Muscle of leg (tissue), 11 donors: Measurements from ENCODE around the gene LMX1B. TPM values are rescaled to one million over a fixed set of nuclear protein-coding genes. Genes with fewer than 3 reads are reported as not detected.

ENCODE experiments used
- DNase-seq: peaks from one replicate; pipeline ENCODE4 v3.0.0; 2013
- H3K27ac ChIP-seq: one replicate; pipeline ENCODE4 v1.5.1; 2013; ENCODE audit warnings: mild to moderate bottlenecking, low read length, control low read depth
- H3K27me3 ChIP-seq: one replicate; pipeline ENCODE4 v1.6.1; 2013; ENCODE audit warnings: low read length; ENCODE audit not compliant: control insufficient read depth, insufficient read depth
- H3K36me3 ChIP-seq: one replicate; pipeline ENCODE4 v1.6.1; 2013; ENCODE audit warnings: low read length; ENCODE audit not compliant: control insufficient read depth, insufficient read depth
- H3K4me1 ChIP-seq: one replicate; pipeline ENCODE4 v1.6.1; 2013; ENCODE audit warnings: low read length; ENCODE audit not compliant: control insufficient read depth, insufficient read depth
- H3K4me3 ChIP-seq: one replicate; pipeline ENCODE4 v1.5.1; 2013; ENCODE audit warnings: low read length, control low read depth
- H3K9me3 ChIP-seq: replicated peaks from 2 replicates; pipeline ENCODE4 v1.6.1; 2013; ENCODE audit warnings: low read depth, low read length; ENCODE audit not compliant: control insufficient read depth
- WGBS: methylation state at CpG from one replicate; pipeline ENCODE4 v1.1.5; 2013; ENCODE audit warnings: missing lambda C conversion rate; ENCODE audit not compliant: insufficient coverage; 5-methylcytosine and 5-hydroxymethylcytosine counted together
- polyA plus RNA-seq, 8 donors: library from polyadenylated mRNA; unstranded; fragments of 120-200 nt; gene quantifications; one replicate each; pipeline versions ENCODE4 v1.2.1 to v1.2.3, GENCODE V29; 2013; ENCODE audit warnings: inconsistent platforms in 1 of 8, low replicate concordance in 1 of 8; ENCODE audit not compliant: insufficient read length in 8 of 8, insufficient read depth in 1 of 8
- total RNA-seq: library from RNA; stranded (reverse); fragments of 120-200 nt; gene quantifications from one replicate; pipeline ENCODE4 v1.2.4, GENCODE V29; 2013

Gene LMX1B
- total and polyA plus RNA-seq, 9 donors, result 0.16 to 2.1 (median 1.0) TPM

GRCh38 chr9:126584611-126585010 lies 29.1 kb upstream of the LMX1B start:
- Histone ChIP-seq H3K27ac (no peak overlapping the region), H3K9me3 (no peaks in the 10 kb centered on the region), H3K4me1 (peaks cover 10% of the 10 kb centered on the region), H3K27me3 (peaks cover 27% of the 10 kb centered on the region), H3K4me3 (no peak overlapping the region), H3K36me3 (no peaks in the 10 kb centered on the region)
- no peak for DNase-seq
- WGBS, result 98% methylated on average over 3 of the region's 7 CpGs

- H3K36me3 ChIP-seq, result no peaks in the 10 kb centered on the region
- WGBS, result 86% methylated on average over 10 of the region's 14 CpGs
- peaks cover 10% of the 10 kb centered on the region for H3K4me1 ChIP-seq
- DNase-seq, result no peak
- no peak overlapping the region for H3K4me3 ChIP-seq
- H3K9me3 ChIP-seq, result no peaks in the 10 kb centered on the region
- H3K27ac ChIP-seq, result no peak overlapping the region
- H3K27me3 ChIP-seq, result peaks cover 26% of the 10 kb centered on the region
Observed at GRCh38 chr9:126586236-126586635, 27.5 kb upstream of the LMX1B start.

DNA sequence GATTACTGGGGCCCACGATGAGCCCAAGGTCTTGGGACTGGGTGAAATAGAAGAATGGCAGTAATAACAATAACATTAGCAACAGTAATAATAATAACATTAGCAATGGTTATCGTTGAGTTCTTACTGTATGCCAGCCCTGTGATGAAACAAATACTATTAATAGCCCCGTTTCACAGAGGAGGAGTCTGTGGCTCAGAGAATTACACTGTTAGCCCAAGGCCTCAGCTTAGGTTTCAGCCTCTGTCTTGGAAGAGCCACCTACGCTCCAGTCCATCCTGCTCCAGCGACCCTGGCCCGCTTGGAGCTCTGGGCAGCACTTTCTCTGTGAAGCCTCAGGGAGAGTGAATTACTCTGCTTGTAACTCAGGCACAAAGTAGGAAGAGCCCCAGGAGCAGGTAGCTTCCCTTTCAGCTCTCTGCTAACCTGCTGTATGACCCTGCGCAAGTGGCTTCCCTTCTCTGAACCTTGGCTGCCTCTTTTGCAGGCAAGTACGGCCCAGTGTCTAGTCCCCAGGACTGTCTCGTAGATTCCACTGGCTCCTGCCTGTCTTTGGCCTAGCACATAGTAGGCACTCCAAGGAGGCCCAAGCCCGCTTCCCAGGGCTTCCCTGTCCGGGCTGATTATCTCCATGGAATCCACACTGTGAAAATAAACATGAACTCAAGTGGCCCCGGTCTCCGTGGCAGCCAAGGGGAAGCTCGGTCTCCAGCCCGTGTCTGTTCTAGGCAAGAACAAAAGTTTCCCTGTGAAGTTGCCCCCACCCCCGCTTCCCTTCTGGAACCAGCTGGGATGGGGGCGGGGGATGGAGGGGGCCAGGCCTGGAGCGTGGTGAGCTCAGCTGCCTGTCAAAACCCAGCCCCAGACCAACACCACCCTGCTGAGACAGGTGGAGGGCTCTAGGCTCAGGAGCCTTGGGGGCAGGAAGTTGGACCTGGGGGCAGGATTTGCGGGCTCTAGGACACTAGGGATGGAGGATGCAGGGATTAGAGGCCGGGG lies 26.2 kb upstream of the LMX1B start:
- Histone ChIP-seq H3K36me3 (no peaks in the 10 kb centered on the region), H3K4me1 (peaks cover 10% of the 10 kb centered on the region), H3K4me3 (no peak overlapping the region), H3K9me3 (no peaks in the 10 kb centered on the region), H3K27ac (peak overlapping the region; percentile 51), H3K27me3 (peaks cover 22% of the 10 kb centered on the region)
- WGBS, result 55% methylated on average over 8 of the region's 20 CpGs
- peak; percentile 69 for DNase-seq

- Histone ChIP-seq H3K27me3 (peaks cover 15% of the 10 kb centered on the region), H3K9me3 (no peaks in the 10 kb centered on the region), H3K4me3 (no peak overlapping the region), H3K27ac (no peak overlapping the region), H3K4me1 (peaks cover 10% of the 10 kb centered on the region), H3K36me3 (no peaks in the 10 kb centered on the region)
- DNase-seq, result no peak
- WGBS, result 82% methylated on average over 8 of the region's 10 CpGs
Observed at GRCh38 chr9:126588491-126589168, 25.1 kb upstream of the LMX1B start.

GRCh38 chr9:126589349-126589748 lies 24.4 kb upstream of the LMX1B start:
- Histone ChIP-seq H3K9me3 (no peaks in the 10 kb centered on the region), H3K4me3 (no peak overlapping the region), H3K36me3 (no peaks in the 10 kb centered on the region), H3K4me1 (peaks cover 10% of the 10 kb centered on the region), H3K27me3 (peaks cover 15% of the 10 kb centered on the region), H3K27ac (no peak overlapping the region)
- 46% methylated on average over 4 of the region's 6 CpGs for WGBS
- DNase-seq, result peak; percentile 43

- Histone ChIP-seq H3K27me3 (peaks cover 13% of the 10 kb centered on the region), H3K9me3 (peaks cover 5% of the 10 kb centered on the region), H3K4me3 (no peak overlapping the region), H3K36me3 (no peaks in the 10 kb centered on the region), H3K4me1 (peaks cover 10% of the 10 kb centered on the region), H3K27ac (no peak overlapping the region)
- DNase-seq, result no peak
- 79% methylated on average over 2 of the region's 3 CpGs for WGBS
Observed at GRCh38 chr9:126591083-126591482, 22.6 kb upstream of the LMX1B start.

- DNase-seq, result no peak
- no CpG with 5 or more reads among the region's 3 CpGs for WGBS
- H3K36me3 ChIP-seq, result no peaks in the 10 kb centered on the region
- peaks cover 10% of the 10 kb centered on the region for H3K27me3 ChIP-seq
- no peak overlapping the region for H3K4me3 ChIP-seq
- peaks cover 6% of the 10 kb centered on the region for H3K9me3 ChIP-seq
- peaks cover 10% of the 10 kb centered on the region for H3K4me1 ChIP-seq
- no peak overlapping the region for H3K27ac ChIP-seq
Observed at GRCh38 chr9:126591922-126592321, 21.8 kb upstream of the LMX1B start.

DNA sequence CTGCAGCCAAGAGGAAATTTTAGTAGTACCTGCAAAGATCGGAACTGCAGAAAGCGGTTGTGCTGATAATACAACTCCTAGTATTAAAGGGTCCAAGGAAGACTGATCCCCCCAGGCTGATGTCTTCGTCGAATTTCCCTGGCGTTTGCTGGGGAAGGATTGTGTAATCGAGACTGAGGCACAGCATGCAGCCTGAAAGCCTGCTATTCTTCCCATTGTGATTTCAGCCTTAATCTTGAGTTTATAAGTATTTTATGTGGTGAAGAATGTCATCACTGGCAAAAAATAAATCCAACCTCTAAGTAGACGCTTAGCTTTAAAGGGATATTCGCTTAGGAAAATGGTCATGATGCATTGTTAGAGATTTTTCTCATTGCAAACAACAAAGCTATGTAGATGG lies 21.3 kb upstream of the LMX1B start:
- Histone ChIP-seq H3K27me3 (peaks cover 13% of the 10 kb centered on the region), H3K4me1 (peaks cover 7% of the 10 kb centered on the region)
- no CpG with 5 or more reads among the region's 8 CpGs for WGBS

GRCh38 chr9:126595982-126596381 lies 17.7 kb upstream of the LMX1B start:
- Histone ChIP-seq H3K4me1 (no peaks in the 10 kb centered on the region), H3K9me3 (peaks cover 6% of the 10 kb centered on the region)

More for the DNA sequence above, 21.3 kb upstream of the LMX1B start:
- Histone ChIP-seq H3K27ac (no peak overlapping the region), H3K4me3 (no peak overlapping the region), H3K9me3 (peaks cover 6% of the 10 kb centered on the region), H3K36me3 (no peaks in the 10 kb centered on the region)
- DNase-seq, result peak; percentile 21

GRCh38 chr9:126599047-126599650 lies 14.6 kb upstream of the LMX1B start:
- Histone ChIP-seq H3K4me1 (peaks cover 3% of the 10 kb centered on the region), H3K4me3 (no peak overlapping the region), H3K27ac (no peak overlapping the region), H3K9me3 (peaks cover 6% of the 10 kb centered on the region), H3K36me3 (no peaks in the 10 kb centered on the region), H3K27me3 (peaks cover 21% of the 10 kb centered on the region)
- DNase-seq, result no peak
- WGBS, result no CpG with 5 or more reads among the region's 11 CpGs

More at GRCh38 chr9:126595982-126596381, 17.7 kb upstream of the LMX1B start:
- Histone ChIP-seq H3K36me3 (no peaks in the 10 kb centered on the region), H3K27me3 (peaks cover 23% of the 10 kb centered on the region), H3K27ac (no peak overlapping the region), H3K4me3 (no peak overlapping the region)
- no CpG with 5 or more reads among the region's 2 CpGs for WGBS
- DNase-seq, result no peak
